HepG2 (cell line): Measurements from ENCODE around the gene CPED1. TPM values are rescaled to one million over a fixed set of nuclear protein-coding genes. Genes with fewer than 3 reads are reported as not detected.

Experiments used
- ELF1 ChIP-seq: sonication (generic); formaldehyde crosslinking; IDR thresholded peaks from 2 replicates; pipeline ENCODE4 v1.4.0; 2020; ENCODE audit warnings: missing genetic modification reagents
- MAFK ChIP-seq, 2 experiments: IDR thresholded peaks in 1 of 2; conservative IDR thresholded peaks in 1 of 2; 2 replicates each; pipeline ENCODE4 v1.6.1; 2011; ENCODE audit warnings: improper control_type of control experiment in 2 of 2, low read length in 2 of 2
- MXD1 ChIP-seq: sonication (generic); formaldehyde crosslinking; IDR thresholded peaks from 2 replicates; pipeline ENCODE4 v1.4.0; 2020; ENCODE audit warnings: mild to moderate bottlenecking, missing genetic modification reagents
- SNAPC4 ChIP-seq: sonication (generic); formaldehyde crosslinking; IDR thresholded peaks from 2 replicates; pipeline ENCODE4 v1.4.0; 2020; ENCODE audit warnings: mild to moderate bottlenecking, missing genetic modification reagents
- THAP11 ChIP-seq: IDR thresholded peaks from 2 replicates; pipeline ENCODE4 v1.6.1; 2016; ENCODE audit warnings: missing biosample characterization, missing genetic modification reagents
- ZNF234 ChIP-seq: sonication (generic); formaldehyde crosslinking; conservative IDR thresholded peaks from 2 replicates; pipeline ENCODE4 v1.5.1; 2020; ENCODE audit warnings: mild to moderate bottlenecking, missing genetic modification reagents
- ZNF414 ChIP-seq: sonication (generic); formaldehyde crosslinking; IDR thresholded peaks from 2 replicates; pipeline ENCODE4 v1.5.0; 2020; ENCODE audit warnings: missing genetic modification reagents
- ZNF512B ChIP-seq: sonication (generic); formaldehyde crosslinking; IDR thresholded peaks from 2 replicates; pipeline ENCODE4 v1.5.1; 2020; ENCODE audit warnings: missing genetic modification reagents, mild to moderate bottlenecking, borderline replicate concordance
- ZNF549 ChIP-seq: sonication (generic); formaldehyde crosslinking; IDR thresholded peaks from 2 replicates; pipeline ENCODE4 v1.5.0; 2020; ENCODE audit warnings: missing genetic modification reagents
- ZNF724P ChIP-seq: sonication (generic); formaldehyde crosslinking; IDR thresholded peaks from 2 replicates; pipeline ENCODE4 v1.8.0; 2022; ENCODE audit warnings: missing genetic modification reagents, borderline replicate concordance
- polyA plus RNA-seq, 8 experiments: library from polyadenylated mRNA; depleted of rRNA in 3 of 8; stranded (reverse) in 7 of 8; unstranded in 1 of 8; fragments of >200 nt; fragmentation: Illumina TruSeq in 4 of 8; extraction: Trizol in 4 of 8; gene quantifications; 2 replicates each; pipeline versions ENCODE4 v1.2.1 to v1.2.3, GENCODE V29; 2011 to 2016; ENCODE audit warnings: low read depth in 4 of 8, missing spikeins in 1 of 8, mixed read lengths in 1 of 8; ENCODE audit not compliant: insufficient read depth in 1 of 8
- total RNA-seq, 5 experiments: library from RNA; depleted of rRNA; stranded (reverse); fragments of >200 nt; fragmentation: Illumina TruSeq; extraction: Trizol; gene quantifications; 2 replicates each; pipeline ENCODE4 v1.2.3, GENCODE V29; 2016; ENCODE audit warnings: low read depth in 1 of 5

CPED1 gene
- total and polyA plus RNA-seq, 2 of the 13 experiments (the other 11 are each of a cell fraction or from before 2014, with no cell fraction given) = 11.5 to 27.0 TPM

GRCh38 chr7:121271916-121272315 lies 283.4 kb downstream of the CPED1 start (continued):
- no peak for TF ChIP-seq SNAPC4 (CRISPR knock-in tag)
- TF ChIP-seq MAFK (conservative IDR thresholded peaks at IDR 0.05 in 1 of 2, IDR thresholded peaks at IDR 0.05 in 1 of 2; ENCODE audit: low read length in 2 of 2) = no peak
- no peak for TF ChIP-seq ZNF549 (CRISPR knock-in tag)
- no peak for TF ChIP-seq ZNF414 (CRISPR knock-in tag)
- TF ChIP-seq ZNF512B (CRISPR knock-in tag) = no peak
- TF ChIP-seq ELF1 = no peak
- no peak for TF ChIP-seq ZNF724P (CRISPR knock-in tag)
- TF ChIP-seq THAP11 = no peak
- no peak for TF ChIP-seq ZNF234 (CRISPR knock-in tag)
- no peak for TF ChIP-seq MXD1 (CRISPR knock-in tag)
- TF ChIP-seq, all 625 proteins: peak for 0
